GM21717 (cell line): Measurements from ENCODE around the gene DNPH1.

ENCODE experiments used
- ATAC-seq: cut with Tn5 transposase; IDR thresholded peaks from one replicate; pipeline ENCODE4 v1.9.1; 2021; ENCODE audit warnings: mild to moderate bottlenecking, moderate library complexity; ENCODE audit not compliant: unreplicated experiment

The DNPH1 gene

GRCh38 chr6:43264599-43265145 is 35.4 kb upstream of the DNPH1 start:
- ATAC-seq, result no peak

DNA sequence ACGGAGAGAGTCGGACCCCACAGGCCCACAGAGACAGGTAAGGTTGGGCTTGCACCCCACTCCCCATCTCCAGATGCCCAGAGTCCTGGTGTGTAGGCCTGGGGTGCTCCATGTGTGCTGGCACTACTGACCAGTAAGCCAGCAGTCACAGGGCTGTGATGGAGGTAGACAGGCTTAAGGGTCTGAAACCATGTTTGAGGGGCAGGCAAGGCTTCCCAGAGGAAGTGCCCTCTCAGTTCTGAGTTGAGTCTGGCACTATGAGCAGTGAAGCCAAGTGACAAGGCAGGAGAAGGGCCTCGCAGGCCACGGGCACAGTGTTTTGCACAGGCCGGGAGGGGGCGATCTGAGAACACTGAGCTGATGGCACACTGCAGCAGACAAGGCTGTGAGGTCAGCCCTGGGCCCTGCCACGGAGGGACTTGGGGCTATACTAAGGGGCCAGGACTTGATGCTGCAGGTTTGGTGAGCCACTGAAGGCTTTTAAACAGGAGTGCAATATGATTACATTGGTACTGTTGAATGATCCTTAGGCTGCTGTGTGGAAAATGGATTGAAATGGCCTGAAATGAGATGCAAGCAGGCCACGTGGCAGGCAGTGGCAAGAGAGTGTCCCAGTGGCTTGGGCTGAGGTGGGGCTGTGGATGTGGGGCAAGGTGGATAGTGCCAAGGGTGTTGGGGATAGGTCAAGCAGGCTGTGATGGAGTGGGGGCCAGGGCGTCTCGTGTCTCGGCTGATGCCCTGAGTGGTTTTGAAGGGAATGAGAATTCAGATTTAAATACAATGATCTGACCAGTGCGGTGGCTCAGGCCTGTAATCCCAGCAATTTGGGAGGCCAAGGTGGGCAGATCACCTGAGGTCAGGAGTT is 34.3 kb upstream of the DNPH1 start:
- ATAC-seq, result peak; percentile 70

- no peak for ATAC-seq
These were observed 33.6 kb upstream of the DNPH1 start for GRCh38 chr6:43262780-43263313.

- no peak for ATAC-seq
These were observed 32.9 kb upstream of the DNPH1 start for GRCh38 chr6:43262000-43262779.

GRCh38 chr6:43261198-43261597 is 31.9 kb upstream of the DNPH1 start:
- no peak for ATAC-seq

GRCh38 chr6:43260791-43261190 is 31.5 kb upstream of the DNPH1 start:
- ATAC-seq, result no peak

DNA sequence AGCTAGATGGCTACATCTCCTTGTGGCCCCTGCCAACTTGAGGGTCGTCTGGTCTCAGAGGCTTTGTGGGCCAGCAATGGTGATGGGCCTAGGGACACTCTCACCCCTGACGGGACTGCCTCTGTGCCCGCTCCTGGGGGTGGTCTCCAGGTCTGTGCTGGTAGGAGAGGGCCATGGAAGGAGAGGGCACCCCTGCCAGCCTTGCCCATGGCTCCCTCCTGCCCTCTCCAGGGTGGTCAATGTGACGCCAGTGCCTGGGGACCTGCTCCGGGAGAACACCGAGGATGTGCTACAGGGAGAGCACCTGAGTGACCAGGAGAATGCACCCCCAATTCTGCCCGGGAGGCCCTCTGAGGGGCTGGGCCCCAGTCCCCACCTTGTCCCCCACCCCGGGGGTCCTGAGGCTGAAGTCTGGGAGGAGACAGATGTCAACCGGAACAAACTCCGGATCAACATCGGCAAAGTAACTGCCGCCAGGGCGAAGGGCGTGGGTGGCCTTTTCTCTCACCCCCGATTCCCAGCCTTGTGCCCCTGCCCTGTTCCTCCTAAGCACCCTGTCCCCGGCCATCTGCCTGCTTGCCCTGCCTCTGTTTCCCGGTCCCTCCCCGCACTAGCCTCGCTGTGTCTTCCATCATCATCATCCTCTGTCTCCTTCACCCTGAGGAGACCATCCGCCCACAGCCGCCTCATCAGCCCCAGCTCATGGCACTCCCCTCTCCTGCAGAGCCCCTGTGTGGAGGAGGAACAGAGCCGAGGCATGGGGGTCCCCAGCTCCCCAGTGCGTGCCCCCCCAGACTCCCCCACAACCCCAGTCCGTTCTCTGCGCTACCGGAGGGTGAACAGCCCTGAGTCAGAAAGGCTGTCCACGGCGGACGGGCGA is 29.8 kb upstream of the DNPH1 start:
- ATAC-seq, result no peak

GRCh38 chr6:43258180-43258579 is 28.9 kb upstream of the DNPH1 start:
- no peak for ATAC-seq

DNA sequence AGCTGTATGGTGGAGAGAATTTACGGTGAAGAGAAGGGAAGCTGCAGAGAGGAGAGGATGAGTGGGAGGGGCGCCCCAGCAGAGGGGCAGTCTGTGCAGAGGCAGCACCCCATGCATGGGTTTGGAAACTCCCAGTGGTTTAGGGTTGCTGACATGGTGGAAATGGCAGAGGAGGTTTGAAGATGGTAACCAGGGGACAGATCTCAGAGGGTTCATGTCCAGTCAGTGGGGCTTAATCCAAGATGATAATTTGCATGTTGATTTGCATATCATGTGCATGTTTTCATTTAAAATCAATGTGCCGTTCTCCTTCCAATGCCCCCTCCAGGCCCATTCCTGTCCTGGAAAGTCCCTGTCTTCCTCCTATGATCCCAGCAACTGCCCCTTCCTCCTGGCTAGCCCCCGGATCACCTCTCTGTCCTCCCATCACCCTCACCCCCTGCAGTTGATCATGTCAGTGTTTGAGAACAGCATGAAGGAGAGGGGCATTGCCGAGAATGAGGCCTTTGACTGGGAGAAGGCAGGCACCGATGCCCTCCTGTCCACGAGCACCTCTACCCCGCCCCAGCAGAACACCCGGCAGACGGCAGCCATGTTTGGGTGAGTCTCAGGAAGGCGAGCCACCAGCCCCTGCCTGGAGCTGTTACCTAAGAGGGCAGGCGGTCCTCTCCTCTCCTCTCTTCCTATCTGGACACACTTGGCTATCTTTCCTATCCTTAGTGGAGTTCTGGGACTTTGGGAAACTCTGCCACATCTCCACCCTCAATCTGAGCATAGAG is 28.3 kb upstream of the DNPH1 start:
- ATAC-seq, result no peak

- ATAC-seq, result no peak
These were observed 27.5 kb upstream of the DNPH1 start for GRCh38 chr6:43256670-43257366.

DNA sequence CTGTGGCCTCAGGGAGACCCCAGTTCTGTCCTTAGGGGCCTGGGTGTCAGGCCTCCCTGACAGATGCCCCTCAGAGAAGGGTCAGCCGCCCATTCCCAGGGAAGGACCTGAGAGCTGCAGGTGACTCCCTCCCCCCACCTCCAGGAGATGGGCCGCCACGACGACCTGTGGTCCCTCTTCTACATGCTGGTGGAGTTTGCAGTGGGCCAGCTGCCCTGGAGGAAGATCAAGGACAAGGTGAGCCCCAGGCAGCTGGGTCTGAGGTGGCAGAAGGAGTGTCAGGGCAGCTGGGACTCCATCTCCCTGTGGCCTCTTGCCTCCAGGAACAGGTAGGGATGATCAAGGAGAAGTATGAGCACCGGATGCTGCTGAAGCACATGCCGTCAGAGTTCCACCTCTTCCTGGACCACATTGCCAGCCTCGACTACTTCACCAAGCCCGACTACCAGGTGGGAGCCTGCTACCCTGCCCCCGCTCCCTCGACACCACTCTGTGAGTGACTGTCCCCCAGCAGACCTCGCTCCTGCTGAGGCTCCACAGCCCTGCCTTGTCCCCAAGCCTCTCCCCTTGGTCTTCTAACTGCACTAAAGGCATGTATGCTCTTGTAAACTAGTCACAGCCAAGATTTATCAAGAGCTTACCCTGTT is 26.2 kb upstream of the DNPH1 start:
- no peak for ATAC-seq

- ATAC-seq, result no peak
These were observed 25.6 kb upstream of the DNPH1 start for GRCh38 chr6:43254846-43255245.

DNA sequence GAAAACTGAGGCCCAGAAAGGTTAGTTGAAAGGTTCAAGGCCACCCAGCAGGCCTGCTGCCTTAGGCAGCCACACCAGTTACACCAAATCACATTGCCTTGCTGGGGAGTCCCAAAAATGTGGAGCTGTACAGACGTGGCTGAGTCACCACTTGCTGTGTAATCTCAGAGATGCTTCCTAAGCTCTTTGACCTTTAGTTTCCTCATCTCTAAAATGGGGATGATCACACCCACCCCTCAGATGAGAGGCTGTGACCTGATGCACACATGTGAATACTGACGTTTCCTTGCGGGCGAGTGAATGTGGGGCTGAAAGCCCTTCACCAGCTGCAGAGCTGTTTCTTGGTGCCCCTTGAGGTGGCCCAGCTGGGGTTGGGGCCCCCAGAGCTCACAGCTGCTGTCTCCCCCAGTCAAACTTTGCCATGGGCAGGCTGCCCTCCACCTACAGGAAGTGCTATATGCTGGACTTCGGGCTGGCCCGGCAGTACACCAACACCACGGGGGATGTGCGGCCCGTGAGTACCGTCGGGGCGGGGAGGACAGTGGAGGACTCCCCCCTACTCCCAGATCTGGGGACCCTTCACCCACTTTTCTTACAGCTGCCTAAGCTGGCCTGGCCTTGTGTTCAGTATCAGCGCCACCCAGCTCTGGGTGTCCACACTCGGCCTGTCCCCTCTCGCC is 25.0 kb upstream of the DNPH1 start:
- ATAC-seq, result no peak

GRCh38 chr6:43253401-43253800 is 24.1 kb upstream of the DNPH1 start:
- ATAC-seq, result no peak

- ATAC-seq, result no peak
These were observed 21.7 kb upstream of the DNPH1 start for GRCh38 chr6:43250992-43251373.

GRCh38 chr6:43248791-43249190 is 19.5 kb upstream of the DNPH1 start:
- ATAC-seq, result no peak

GRCh38 chr6:43248101-43248500 is 18.8 kb upstream of the DNPH1 start:
- ATAC-seq, result no peak
